Activated CD8-positive, alpha-beta memory T cell treated with anti-CD3 and anti-CD28 coated beads, Interleukin-2, amount 50 U/mL, for 1 hour (primary cell): ENCODE measurements around the gene UBA7.

ENCODE experiments used
- DNase-seq: peaks from one replicate; pipeline ENCODE4 v3.0.0-alpha.2; 2020; ENCODE audit errors: extremely low read depth

Gene UBA7

DNA sequence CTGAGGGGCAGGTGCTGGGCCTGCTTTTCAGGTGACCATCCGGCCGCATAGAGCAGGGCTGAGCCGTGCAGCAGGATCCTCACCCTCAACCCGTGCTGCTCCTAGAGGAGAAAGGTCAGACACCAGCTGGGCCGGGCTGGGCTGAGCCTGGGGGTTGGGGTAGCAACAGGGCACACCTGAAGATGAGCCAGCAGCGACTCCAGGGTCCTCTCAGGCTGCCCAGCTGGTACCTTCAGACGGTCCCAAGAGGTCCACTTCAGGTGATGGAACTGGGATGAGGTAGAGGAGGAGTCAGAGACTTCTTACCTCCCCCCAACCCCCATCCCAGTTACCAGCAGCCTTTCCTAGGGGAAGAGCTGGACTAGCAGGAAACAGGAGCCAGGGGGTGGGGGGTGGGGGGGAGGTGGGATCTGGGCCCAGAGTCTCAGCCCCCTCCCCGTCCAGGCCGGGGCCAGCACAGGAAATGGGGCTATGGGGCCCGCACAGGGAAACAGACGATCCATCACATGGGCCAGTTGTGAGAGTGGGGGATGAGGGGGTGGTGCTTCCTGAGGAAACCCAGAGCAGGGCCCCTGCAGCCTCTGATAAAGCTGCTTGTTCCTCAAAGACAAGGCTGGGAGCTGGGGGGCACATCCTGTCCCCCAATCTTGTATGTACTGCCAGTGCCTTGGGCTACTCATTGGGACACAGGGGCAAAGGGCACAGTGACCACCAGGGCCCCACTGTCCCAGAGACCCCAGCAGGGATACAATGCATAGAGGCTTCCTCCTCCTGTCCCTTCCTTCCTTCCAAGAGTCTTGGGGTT lies 7.7 kb downstream of the UBA7 start:
- no peak for DNase-seq

DNA sequence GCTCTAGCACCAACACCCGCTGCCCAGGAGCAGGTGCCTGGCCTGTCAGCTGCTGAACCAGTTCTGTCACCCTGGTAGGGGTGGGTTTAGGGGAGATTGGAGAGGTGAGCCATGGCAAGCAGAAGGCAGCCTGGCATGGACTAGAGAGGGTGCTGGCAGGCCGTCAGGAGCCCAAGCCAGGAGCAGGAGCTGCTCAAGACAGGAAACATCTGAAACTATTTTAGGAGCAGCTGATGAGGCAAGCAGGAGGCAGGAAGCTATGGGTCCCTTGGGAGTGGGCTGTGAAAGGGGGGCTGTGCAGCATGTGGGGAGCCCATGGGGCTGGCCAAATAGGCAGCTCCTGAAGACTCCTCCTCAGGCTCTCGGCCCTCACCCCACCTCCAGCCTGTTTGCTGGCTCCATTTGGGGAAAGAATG lies 8.4 kb downstream of the UBA7 start:
- no peak for DNase-seq

DNA sequence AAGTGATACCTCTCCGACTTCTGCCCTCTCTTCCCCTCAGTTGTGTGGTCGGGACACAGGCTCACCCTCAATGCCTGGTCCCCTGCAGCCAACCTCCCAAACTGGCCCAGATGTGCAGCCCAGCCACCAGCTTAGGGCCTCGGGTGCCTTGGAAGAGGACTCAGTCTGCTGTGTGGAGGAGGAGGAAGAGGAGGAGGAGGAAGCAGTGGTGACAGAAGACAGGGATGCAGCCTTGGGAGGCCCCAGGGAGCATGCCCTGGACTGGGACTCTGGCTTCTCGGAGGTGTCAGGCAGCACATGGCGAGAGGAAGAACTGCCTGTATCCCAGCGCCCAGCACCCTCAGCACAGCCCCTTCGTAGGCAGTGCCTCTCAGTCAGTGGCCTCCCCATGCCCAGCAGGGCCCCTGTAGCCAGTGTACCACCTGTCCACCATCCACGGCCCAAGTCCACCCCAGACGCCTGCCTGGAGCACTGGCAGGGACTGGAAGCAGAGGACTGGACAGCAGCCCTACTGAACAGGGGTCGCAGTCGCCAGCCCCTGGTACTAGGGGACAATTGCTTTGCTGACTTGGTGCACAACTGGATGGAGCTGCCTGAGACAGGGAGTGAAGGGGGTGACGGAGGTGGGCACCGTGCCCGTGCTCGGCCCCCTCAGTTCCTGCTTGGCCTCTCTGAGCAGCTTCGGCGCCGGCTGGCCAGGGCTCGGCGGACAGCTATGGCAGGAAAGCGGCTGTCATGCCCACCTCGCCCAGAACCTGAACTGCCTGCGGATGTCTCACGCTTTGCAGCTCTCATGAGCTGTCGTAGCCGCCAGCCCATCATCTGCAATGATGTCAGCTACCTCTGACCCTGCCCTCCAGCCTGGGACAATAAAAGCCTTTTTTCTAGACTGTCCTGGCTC lies 9.4 kb downstream of the UBA7 start:
- DNase-seq, result no peak

DNA sequence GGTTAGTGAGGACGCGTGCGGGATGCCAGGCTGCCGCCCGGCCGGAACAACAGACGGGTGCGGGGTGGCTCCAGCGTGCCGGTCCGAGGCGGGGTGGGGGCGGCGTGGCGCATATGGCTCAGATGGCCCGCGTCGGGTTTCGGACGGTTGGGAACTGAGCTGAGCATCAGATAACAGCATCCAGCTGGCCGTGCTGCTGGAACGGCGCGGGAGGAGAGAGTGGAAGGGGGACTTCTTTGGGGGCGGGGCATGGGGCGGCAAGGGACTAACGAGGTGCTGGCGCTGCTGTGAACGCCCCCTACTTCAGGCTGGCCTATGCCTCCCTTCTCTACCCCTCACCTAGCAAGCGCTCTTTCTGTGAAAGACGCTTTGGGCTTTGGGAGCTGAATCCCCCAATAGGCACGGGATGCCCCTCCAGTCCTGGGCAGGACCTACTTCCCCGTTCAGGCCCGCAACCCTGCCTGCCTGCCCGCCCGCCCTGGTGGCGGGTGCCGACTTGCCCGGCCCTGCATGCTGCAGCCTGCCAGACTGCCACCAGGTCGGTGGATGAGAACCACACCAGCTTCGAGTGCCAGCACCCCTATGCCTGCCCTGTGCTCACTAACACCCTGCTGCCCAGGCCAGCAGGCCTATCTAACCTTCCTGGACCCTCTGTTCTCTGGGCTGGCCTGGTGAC lies 10.2 kb downstream of the UBA7 start:
- no peak for DNase-seq

DNA sequence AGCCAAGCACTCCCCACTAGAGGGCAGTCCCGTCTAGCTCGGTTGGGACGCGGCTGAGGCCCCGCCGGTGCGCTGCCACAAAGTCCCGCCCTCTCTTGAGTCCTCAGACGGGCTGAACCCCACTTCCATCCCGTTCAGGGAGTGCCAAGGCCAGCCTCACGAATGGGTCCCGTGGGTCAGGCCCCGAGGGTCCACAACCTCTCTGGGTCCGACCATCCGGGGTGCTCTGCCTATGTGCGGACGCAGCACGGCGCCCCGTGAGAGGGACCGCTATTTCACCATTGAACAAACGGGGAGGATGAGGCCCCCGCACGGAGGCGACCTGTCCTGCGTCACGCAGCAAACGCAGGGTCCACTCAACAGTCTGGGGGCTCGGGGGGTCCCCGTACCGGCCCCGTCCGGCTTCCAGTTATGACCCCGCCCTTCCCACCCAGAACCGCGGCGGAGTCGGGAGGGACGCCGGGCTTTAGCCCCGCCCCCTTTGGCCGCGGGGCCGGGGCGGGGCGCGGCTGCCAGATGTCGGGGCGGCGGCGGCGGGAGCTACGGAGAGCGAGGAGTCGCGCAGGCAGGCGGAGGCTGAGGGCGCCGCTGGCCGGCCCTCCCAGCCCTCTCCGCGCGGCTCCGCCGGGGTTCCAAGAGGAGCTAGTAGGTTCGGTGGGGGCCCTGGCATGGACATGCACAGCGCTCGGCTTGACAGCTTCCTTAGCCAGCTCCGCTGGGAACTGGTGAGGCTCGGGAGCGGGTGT lies 10.9 kb downstream of the UBA7 start, which contains the start of gene INKA1:
Gene INKA1, plus strand, starts transcription at position 543 of the 746 bp plus-strand sequence. Its CDS starts 132 bp downstream, at position 675.
- peak; percentile 74 for DNase-seq

DNA sequence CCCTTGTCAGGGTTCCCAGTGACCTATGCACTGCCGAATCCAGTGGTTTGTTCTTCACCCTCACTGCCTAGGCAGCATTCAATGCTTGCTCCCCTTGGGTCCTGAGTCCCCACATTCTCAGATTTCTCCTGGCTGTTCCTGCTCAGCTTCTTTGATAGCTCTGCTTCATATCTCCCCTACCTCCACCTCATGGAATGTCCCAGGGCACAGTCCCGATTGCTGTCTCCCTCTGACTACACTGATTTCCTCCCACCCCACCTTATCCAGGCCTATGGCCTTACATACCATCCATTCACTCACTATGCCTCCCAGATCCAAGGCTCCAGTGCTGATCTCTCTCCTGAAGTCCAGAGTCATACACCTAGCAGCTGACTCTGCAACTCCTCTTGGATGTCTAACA lies 12.6 kb downstream of the UBA7 start:
- DNase-seq, result no peak

DNA sequence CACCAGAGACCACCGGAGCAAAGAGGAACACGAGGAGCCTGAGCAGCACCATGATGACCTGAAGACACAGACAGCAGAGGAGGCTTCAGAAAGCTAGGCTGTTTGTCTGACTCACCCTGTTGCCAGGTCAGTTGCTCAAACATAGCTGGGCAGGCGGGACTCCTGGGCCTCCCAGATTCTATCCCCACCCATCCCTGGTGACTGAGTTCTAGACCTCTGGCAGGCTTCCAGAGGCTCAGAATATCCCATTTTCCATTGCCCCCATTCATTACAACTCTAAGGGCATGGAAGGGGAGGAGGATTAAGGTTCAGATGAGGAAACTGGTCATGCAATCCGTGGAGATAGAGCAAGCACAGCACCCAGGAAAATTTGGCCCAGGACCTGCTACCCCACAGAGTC lies 14.0 kb downstream of the UBA7 start, which contains the start of gene CDHR4:
Gene CDHR4, minus strand, starts transcription at position 113 of the 400 bp plus-strand sequence. Its CDS starts 61 bp downstream, at position 52.
- no peak for DNase-seq

DNA sequence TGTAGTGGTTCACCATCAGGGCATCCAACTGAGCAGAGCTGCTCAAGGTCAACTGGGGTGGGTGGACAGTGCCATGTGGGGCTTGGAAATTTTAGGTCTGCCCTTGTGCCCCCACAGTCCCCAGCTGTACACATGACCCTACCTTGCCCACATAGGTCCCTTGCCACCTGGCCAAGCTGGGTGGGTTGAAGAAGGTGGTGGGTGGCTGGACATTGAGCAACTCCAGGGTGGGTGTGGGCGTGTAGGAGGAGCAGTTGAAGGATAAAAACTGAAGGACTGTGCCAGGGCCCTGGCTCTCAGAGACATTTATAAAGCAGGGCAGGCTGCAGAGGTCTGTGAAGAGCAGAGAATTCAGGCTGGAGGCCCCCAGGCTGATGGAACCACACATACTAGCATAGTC lies 14.6 kb downstream of the UBA7 start:
- no peak for DNase-seq

DNA sequence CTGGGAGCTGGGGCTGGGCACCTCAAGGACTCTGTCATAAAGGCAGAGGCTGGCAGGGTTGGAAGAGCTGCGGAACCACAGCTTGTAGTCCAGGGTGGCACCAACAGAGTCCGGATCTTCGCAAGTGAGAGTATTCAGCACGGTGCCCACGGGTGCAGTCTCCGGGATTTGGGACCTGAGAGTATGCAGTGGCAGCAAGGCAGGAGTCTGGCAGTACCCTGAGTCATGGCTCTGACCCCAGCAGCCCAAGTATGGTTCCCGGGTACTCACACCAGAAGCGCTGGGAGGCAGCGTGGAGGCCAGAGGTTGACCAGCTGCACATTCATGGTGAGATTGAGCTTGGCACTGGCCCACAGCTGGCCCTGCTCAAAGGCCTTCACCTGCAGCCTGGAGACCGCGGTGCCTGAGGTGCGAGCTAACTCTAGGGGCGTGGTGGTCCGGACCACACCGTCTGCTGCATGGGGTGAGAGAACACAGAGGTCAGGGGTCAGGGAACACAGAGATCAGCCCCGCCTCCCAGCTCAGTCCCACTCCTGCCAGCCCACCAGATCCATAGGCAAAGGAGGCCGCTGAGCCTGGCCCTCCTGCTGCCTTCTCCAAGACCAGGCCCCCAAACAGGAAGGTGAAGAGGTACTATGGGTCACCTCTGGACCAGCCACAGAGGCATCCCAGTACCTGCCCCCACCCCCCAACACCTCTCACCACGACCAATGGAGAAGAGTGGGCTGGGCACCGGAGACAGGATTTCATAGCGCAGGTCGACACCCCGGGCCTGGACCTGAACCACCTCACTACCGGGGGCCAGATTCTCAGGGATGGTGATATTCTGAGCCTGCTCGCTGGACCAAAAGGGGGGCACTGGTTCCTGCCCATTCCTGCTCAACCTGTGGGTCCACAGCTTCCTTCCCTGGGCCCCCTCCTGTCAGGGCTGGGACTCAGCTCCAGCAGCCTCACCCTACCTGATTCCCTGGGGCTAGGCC lies 18.5 kb downstream of the UBA7 start:
- DNase-seq, result no peak

DNA sequence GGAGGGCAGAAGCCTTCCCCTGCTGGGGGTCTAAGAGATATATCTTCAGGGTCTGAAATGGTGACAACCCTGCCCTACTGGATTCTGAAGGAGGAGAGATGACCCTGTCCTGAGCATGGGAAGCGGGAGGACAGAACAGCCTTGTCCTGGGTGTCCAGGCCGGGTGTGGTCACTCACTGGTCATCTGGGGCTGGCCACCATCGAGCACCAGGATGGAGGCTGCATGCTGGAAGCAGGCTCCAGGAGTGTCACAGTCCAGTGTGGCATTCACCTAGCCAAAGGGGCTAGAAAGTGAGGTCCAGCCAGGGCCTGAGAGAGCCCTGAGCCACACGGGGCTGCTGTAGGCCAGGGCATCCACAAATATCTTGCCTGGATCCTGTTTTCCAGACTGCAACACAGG lies 19.3 kb downstream of the UBA7 start:
- no peak for DNase-seq

DNA sequence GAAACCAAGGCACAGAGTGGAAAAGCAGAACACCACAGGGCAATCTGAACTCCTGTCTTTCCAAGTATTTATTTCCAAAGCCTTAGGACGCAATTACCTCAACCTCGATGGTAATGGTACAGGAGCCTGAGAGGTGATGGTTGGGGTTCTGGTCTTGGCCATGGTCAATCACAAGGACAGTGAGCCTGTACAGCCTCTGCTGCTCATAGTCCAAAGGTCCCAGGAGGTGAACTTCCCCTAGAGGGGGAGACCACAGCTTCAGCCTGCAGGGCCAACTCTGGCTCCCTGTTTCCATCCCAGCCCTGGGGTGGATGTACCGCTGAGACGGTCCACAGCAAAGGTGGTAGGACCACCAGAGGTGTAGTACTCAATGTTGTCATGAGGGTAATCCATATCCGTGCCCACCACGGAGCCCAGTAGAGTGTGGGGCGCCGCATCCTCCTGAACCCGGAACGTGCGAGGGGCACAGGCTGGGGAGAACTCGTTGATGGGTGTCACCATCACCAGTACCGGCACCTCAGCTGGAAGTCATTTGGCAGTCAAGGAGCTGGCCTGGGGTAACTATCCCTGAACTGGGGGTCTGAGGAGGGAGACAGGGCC lies 20.2 kb downstream of the UBA7 start:
- no peak for DNase-seq

DNA sequence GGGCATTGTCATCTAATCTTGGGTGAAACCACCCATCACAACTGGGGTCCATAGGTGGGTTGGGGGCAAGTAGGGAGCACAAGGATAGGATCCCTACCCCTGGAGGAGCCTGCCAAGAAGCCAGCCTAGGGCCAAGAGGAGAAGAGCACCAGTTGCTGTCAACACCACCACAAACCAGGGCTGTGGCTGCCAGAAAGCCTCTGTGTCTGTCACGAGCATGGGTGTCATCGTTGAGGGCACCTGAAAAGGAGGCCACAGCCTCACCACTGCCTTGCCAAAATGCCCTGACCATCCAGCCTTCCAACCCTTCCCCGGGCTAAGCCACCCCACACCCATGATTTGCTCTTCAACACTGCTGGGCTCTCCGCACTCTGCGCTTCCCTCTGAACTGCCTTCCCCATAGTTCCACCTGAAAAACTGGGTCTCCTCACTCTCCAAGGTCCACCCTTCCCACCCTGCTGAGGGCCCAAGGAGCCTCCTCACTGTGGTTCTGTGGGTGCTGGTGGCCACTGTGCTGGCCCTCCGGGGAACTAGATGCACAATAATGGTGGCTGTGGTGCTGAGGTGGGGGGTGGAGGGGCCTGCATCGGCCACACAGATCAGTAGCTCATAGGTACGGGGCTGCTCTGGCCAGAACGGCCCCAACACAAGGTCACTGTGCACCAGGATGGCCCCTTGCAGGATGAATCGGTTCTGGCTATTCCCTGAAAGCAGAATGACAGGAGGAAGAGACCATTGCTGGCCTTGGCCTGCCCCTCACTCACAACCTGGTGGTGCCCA lies 21.2 kb downstream of the UBA7 start:
- no peak for DNase-seq

DNA sequence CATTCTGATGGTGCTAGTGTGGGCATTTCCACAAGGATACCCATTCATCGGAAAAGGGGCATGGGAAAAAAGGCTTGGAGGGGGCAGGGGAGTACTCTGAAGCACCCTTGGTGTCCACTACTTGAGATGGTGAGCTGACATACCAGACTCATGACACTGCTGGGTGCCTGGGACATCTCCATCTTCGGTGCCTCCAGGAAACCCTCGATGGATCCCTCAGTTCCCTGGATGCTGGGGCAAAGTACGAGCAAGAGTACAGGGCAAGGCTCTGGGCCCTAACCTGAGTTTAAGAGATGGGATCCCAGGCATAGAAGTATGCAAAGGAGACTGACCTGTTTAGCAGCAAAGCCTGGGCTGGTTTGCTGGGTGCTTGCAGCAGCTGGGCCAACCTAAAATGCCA lies 22.2 kb downstream of the UBA7 start:
- no peak for DNase-seq

DNA sequence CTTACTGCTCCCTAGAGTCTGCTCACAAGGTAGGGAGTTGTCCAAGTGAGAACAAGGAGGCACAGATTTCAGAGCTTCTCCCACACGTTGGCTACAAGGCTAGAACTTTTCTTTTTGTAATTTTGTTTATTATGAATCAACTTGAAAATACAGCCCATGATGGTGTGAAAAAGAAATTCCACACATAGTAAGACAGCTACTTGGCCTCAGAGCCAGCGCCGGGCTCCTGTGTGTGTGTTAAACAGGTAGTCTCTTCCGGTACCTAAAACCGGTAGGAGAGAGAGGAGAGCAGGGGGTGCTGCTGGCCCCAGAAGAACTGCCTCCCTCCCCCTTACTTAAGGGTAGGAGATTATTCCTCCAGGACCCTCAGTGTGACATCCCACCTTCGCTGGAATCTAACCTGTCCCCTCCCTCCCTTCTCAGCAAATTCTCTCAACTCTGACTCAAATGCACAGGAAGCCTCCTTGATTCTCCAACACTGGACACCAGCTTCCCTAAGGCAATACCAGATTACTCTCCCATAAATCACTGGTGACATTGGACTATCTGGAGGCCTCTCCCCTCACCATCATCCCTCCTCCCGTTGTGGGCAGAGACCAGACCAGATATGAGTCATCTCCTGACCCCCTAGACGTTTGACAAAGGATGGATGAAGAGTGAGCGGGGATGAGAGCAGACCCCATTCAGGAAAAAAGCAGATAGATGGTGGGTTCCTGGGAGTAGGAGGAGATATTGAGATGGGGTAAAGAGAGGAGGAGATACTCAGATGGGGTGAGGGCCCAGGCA lies 22.9 kb downstream of the UBA7 start:
- no peak for DNase-seq

DNA sequence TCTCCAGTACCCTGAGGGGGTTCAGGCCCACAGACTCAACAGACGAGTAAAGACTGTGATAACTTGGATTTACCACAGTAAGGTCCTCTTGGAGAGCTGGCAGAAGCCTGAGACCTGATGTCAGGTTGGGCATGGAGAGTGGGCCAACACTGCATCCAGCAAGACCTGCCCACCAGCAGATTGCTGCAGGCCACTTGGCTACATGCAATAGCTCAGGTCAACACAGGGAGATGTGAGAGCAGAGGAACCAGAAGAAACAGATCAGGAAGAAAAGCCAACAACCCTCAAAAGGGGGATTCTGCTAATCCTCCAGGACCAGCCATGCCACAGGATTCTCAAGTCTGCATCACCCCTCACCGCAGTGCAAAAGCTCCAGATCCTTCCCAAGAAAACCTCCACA lies 25.7 kb downstream of the UBA7 start:
- DNase-seq, result no peak

DNA sequence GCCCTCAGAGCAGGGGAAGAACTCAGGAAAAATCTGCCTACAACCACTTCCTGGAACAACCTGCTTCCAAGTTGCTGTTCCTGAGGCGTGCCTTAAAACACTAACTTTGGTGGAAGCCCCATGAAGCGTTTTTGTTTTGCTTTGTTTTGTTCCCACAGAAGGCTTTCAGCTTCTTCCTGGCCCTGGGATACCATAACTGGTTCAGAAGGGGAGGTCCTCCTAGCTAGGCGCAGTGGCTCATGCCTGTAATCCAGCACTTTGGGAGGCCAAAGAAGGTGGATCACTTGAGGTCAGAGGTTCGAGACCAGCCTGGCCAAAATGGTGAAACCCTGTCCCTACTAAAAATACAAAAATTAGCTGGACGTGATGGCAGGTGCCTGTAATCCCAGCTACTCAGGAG lies 26.2 kb downstream of the UBA7 start:
- no peak for DNase-seq

DNA sequence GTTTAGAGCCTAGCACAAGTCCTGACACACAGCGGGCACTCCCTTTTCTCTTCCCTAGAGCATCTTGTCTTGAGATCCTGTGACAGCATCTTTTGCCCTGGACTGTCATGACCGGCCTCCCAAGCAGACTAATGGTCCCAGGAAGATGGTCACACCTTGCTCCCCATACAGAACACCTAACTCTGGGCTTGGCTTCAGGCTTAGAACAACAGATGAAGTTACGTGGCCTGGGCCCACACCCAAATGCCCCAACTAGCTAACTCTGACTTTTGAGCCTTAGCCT lies 26.6 kb downstream of the UBA7 start:
- no peak for DNase-seq

DNA sequence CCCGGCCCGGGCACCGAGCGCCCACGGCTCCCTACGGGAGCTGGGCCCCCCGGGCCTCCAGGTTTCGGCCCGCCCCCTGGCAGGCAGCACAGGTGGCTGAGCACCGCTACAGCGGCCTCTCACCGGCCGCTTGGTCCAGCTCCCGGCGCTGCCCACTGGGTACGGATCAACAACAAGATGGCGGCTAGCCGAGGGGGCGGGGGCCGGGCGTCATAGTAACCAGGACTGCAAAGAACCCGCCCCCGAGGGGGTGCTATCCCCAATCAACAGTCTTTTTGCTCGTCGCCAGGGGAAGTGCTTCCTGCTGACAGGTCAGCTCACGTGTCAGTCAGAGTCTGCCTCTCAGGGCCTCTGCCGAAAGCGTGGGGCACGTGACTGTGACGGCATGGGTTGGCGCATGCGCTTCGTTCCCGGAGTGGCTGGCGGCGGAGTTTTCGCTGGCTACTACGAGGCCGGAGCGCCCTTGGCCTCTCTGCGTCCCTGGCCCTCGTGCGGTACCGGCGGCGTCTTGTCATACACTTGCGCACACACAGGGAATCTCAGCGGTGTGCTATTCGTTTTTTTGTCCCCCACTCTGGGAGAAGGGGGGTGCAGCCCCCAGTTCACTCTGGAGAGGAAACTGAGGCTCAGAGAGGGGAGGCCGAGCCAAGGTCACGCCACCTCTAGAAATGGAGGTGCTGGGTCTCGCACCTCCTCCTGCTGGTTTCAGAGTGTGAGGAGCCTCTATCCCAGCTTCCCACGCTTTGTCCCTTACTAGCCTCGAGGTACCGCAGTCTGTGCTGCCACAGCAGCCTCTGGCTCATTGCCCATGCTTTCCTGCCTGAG lies 27.2 kb downstream of the UBA7 start, which contains the start of gene IP6K1:
Gene IP6K1, minus strand, starts transcription at position 186 of the 825 bp plus-strand sequence. CDS start 38,502 bp downstream, outside the sequence.
- peak; percentile 98 for DNase-seq
